Colonic mucosa (tissue), 4 donors: ENCODE data around the gene VPS4A. TPM values are rescaled to one million over a fixed set of nuclear protein-coding genes. Genes with fewer than 3 reads are reported as not detected.

Source experiments
- DNase-seq: peaks from one replicate; pipeline ENCODE4 v3.0.0-alpha.2; 2020
- H3K27ac ChIP-seq: fragments of 200-600 bp; one replicate; pipeline ENCODE4 v1.8.0; 2021
- H3K27me3 ChIP-seq: fragments of 200-600 bp; one replicate; pipeline ENCODE4 v1.8.0; 2021
- H3K36me3 ChIP-seq: fragments of 200-600 bp; one replicate; pipeline ENCODE4 v1.8.0; 2021
- H3K4me1 ChIP-seq: fragments of 200-600 bp; one replicate; pipeline ENCODE4 v1.8.0; 2021; ENCODE audit warnings: mild to moderate bottlenecking
- H3K4me3 ChIP-seq: fragments of 200-600 bp; one replicate; pipeline ENCODE4 v1.8.0; 2021
- H3K9ac ChIP-seq, 2 donors: one replicate each; pipeline ENCODE4 v1.7.0; 2013; ENCODE audit warnings: control low read depth in 2 of 2, low read depth in 2 of 2, low read length in 2 of 2
- H3K9me3 ChIP-seq: fragments of 200-600 bp; one replicate; pipeline ENCODE4 v1.8.0; 2021
- CTCF ChIP-seq: fragments of 200-600 bp; IDR thresholded peaks from one replicate; pipeline ENCODE4 v1.8.0; 2022; ENCODE audit warnings: antibody characterized with exemption, mild to moderate bottlenecking
- intact Hi-C: fragments of 100-400 bp; cut with DNase I; formaldehyde crosslinking; loops from one replicate; pipeline ENCODE4 v1.14.1; 2022
- total RNA-seq, 2 donors: library from RNA; stranded (reverse); fragmentation: NEBNext Ultra II Directional in 1 of 2; extraction: Animal tissue kit (Norgen Biotek cat#: 25700) in 1 of 2; gene quantifications; one replicate each; pipeline ENCODE4 v1.2.1, GENCODE V29; 2021
- donor health status: healthy.
- donor health status: DM: no; HTN: no; CAD: no.
- donor health status: DM: no; HTN: no; CAD: no.

The VPS4A gene
- total RNA-seq, 2 donors from 2014 or later = 32.0 to 33.6 TPM

DNA sequence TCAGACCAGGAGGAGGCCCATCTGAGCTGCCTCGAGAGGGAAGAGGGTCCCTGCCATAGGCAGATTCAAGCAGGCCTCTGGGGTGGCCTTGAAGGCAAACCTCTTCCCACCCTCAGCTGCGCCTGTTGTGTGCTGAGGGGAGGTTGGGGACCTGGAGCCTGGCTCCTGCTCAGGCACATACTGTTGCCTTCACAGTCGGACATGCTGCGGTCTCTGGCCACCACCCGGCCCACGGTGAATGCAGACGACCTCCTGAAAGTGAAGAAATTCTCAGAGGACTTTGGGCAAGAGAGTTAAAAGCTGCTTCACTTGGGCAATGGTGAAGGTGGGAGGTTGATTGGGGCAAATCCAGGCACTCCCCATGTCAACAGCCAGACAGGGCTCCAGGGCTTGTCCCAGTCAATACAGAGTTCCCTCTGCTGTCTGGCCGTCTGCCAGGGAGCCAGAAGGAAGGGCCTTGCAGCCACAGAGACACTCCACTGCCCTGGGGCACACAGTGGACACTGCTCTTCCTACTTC is 12.9 kb downstream of the VPS4A start:
- intact Hi-C loops = no loop called here
- no peak overlapping the region for H3K4me3 ChIP-seq
- peaks cover 31% of the 10 kb centered on the region for H3K4me1 ChIP-seq
- H3K36me3 ChIP-seq = peaks cover 28% of the 10 kb centered on the region
- peak; percentile 69 for DNase-seq
- no peak overlapping the region for H3K9ac ChIP-seq
- H3K27ac ChIP-seq = no peak overlapping the region
- H3K9me3 ChIP-seq = no peaks in the 10 kb centered on the region
- TF ChIP-seq CTCF = no peak
- no peaks in the 10 kb centered on the region for H3K27me3 ChIP-seq

DNA sequence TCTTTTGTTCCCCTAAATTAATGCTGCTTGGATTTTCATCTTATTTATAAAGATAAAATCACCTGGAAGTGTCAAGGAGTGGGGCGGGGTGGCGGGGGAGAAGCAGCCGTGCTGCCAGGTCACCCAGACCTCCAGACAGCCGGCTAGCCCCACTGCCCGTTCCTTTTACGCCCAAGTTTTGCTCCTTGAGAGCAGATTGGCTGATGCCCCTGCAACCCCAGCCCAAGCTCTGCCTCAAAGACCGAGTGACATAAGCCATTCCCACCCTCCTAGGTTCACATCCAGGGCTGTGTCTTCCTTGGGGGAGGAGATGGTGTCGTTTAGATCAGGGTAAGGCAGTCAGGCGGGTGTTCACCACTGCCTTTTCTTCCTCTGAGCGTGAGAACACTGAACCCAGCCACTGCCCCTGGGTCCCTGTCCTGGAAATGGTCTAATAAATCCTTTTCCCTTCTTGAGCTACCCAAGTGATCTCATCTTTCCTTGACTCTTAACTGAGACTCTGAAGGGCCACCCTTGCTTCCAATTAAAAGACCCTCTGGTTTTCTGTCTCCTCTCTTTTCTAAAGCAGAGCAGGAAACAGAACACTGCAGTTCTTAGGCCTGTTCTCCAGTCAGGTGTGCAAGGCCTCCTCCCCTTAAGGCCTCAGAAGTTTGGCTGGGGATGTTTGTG is 13.6 kb downstream of the VPS4A start:
- no peak for DNase-seq
- H3K4me1 ChIP-seq = peaks cover 35% of the 10 kb centered on the region
- H3K36me3 ChIP-seq = peaks cover 23% of the 10 kb centered on the region

GRCh38 chr16:69325784-69326171 is 14.6 kb downstream of the VPS4A start:
- Histone ChIP-seq H3K9ac (no peak overlapping the region), H3K27ac (peak overlapping the region; percentile 19)
- TF ChIP-seq CTCF = no peak

More for the DNA sequence above, 13.6 kb downstream of the VPS4A start:
- Histone ChIP-seq H3K27ac (no peak overlapping the region), H3K9ac (no peak overlapping the region), H3K4me3 (no peak overlapping the region), H3K9me3 (no peaks in the 10 kb centered on the region), H3K27me3 (no peaks in the 10 kb centered on the region)
- no peak for TF ChIP-seq CTCF
- intact Hi-C loops = no loop called here

GRCh38 chr16:69326172-69326873 is 15.2 kb downstream of the VPS4A start:
- DNase-seq = peak; percentile 72
- H3K4me1 ChIP-seq = peaks cover 35% of the 10 kb centered on the region
- peak overlapping the region in 1 of 2 donors; percentile 21 for H3K9ac ChIP-seq
- H3K9me3 ChIP-seq = no peaks in the 10 kb centered on the region
- H3K4me3 ChIP-seq = no peak overlapping the region
- no peak for TF ChIP-seq CTCF
- peak overlapping the region; percentile 19 for H3K27ac ChIP-seq
- H3K36me3 ChIP-seq = peaks cover 11% of the 10 kb centered on the region
- intact Hi-C loops = no loop called here
- no peaks in the 10 kb centered on the region for H3K27me3 ChIP-seq

More at GRCh38 chr16:69325784-69326171, 14.6 kb downstream of the VPS4A start:
- DNase-seq = no peak
- Histone ChIP-seq H3K4me3 (no peak overlapping the region), H3K9me3 (no peaks in the 10 kb centered on the region), H3K36me3 (peaks cover 17% of the 10 kb centered on the region), H3K4me1 (peaks cover 35% of the 10 kb centered on the region), H3K27me3 (no peaks in the 10 kb centered on the region)
- intact Hi-C loops = no loop called here

DNA sequence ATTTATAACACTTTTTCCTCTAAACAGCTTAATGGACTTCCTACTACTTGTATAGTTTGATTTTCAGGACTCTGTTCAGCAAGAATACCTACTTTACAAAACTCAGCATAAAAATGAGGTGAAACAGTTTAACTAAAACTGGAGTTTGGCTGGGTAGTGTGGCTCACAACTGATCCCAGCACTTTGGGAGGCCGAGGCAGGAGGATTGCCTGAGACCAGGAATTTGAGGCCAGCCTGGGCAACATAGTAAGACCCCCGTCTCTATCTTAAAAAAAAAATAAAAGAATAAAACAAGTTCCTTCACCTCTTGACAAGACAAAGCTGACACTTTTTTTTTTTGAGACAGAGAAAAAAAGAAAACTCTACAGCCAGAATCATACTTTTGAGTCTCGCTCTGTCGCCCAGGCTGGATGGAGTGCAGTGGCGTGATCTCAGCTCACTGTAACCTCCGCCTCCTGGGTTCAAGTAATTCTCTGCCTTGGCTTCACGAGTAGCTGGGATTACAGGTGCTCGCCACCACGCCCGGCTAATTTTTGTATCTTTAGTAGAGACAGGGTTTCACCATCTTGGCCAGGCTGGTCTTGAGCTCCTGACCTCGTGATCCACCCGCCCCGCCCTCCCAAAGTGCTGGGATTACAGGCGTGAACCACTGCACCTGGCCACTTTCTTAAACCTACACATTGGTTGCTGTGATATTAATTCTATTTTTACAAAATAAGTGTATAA is 16.6 kb downstream of the VPS4A start:
- no peak overlapping the region for H3K4me3 ChIP-seq
- no peak overlapping the region for H3K27ac ChIP-seq
- H3K36me3 ChIP-seq = peaks cover 3% of the 10 kb centered on the region
- no peak for TF ChIP-seq CTCF
- no peaks in the 10 kb centered on the region for H3K27me3 ChIP-seq
- peak overlapping the region in 1 of 2 donors; percentile 12 for H3K9ac ChIP-seq
- no peak for DNase-seq
- peaks cover 35% of the 10 kb centered on the region for H3K4me1 ChIP-seq
- no peaks in the 10 kb centered on the region for H3K9me3 ChIP-seq
- intact Hi-C loops = no loop called here
